Lower leg skin (tissue), 3 donors: Measurements from ENCODE around the gene CDC34.

Experiments
- CTCF ChIP-seq, 3 donors: fragments of 450-650 bp; IDR thresholded peaks; one replicate each; pipeline ENCODE4 v1.5.1; 2016; ENCODE audit warnings: antibody characterized with exemption in 3 of 3, mild to moderate bottlenecking in 3 of 3, moderate library complexity in 2 of 3
- POLR2A ChIP-seq, 2 donors: fragments of 450-650 bp; IDR thresholded peaks; one replicate each; pipeline ENCODE4 v1.6.1; 2016 to 2017; ENCODE audit warnings: antibody characterized with exemption in 2 of 2, mild to moderate bottlenecking in 1 of 2, moderate library complexity in 1 of 2

DNA sequence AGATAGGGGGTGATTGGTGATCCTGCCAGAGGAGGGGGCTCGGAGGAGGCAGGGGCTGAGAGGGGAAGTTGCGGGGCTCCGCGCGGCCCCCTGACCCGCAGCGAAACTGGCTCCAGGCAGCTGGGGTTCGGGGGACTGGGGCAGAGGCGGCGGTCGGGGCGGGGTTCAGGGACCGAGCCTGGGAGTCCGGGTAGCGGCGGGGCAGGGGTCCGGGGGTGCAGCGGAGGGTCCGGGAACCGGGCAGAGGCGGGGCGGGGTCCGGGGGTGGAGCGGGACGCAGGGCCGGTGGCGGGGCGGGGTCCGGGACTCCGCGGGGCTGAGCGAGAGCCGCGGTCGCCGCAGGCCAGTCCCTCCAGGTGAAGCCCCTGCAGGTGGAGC is 34.1 kb upstream of the CDC34 start:
- no peak for TF ChIP-seq CTCF (IDR thresholded peaks at IDR 0.05)
- no peak for TF ChIP-seq POLR2A (IDR thresholded peaks at IDR 0.05)
